HS-5 (cell line): ENCODE data around the gene CRABP2.

Experiments used
- DNase-seq: peaks from one replicate; pipeline ENCODE4 v3.0.0-alpha.2; 2012; ENCODE audit warnings: low read depth

CRABP2 gene

DNA sequence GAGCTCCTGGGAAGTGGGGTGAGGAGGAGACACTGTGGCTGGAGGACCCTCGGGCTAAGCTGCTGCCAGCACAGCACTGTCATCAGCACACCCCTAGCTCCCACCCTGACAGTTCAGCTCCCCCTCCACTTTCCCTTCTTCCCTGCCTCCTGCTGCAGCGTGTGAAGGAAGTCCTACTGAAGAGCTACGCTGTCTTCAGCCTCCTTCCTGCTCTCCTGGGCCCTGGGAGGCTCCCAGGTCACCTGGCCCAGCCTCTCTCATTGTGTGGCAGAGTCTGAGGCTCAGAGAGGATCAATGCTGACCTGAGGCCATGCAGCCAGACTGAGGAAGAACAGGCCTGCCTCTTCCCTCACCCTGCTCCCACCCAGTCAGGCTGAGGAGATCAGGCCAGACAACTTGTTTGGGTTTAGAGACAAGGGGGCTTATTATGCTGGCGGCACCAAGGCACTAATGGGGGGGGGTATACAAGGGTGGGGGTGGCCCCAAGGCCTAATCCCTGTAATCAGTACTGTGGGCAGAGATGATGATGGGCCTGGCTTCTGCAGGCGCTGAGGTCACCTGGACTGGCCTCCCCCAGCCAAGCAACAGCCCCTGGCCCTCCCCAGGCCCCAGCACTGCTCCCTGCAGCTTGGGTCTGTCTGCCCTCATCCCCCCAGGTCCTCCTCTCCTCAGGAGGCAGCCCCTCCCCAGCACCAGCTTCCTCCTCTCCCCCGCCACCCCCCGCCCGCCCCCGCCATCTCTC, 37.2 kb downstream of the CRABP2 start:
- no peak for DNase-seq

DNA sequence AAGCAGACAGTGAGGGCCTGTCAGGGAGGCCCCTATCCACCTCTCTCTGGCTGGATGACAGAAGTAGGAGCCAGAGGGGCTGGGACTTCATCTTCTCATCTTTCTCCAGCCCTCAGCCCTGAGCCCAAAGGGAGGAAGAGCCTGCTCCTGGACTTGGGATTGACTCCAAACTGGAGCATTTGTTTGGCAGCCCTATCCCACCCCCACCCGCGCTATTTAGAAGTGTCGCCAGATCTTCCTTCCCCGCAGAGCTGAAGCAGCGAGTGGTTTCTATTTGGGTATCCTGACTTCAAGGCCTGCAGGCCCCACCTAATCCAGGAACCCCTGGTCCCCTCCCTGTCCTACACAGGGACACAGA, 37.8 kb downstream of the CRABP2 start:
- no peak for DNase-seq

DNA sequence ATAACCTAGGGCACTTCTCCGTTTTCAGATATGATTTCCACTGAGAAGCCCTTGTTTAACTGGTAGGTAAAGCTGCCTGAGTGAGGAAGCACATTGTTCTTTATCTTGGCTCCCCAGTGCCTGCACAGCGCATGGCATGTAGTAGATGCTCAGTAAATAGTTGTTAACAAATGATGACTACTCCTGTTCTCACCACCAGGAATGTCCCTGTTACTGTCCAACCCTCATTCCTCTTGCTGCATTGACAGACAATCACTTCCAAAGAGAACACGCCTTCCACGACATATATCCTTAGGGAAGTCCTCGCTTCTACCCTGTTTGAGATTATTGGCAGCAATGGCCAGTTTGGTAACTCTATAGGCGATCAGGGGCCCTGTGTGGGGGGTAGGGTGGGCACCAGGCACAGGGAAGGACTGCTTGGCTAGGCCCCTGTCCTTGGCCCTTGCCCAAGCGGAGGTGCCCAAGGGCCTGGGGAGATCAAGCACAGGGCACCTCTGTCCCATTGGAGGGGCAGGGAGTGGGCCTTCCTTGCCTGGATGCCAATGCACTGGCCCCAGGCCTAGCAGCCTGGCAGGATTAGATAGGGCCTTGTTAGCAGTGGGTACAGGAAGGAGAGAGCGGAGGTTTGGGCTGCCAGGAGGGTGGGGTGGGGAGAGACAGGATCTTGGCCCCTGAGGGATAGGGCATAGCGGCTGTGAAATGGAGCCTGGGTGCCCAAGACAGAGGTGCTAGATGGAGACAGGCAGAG, 38.3 kb downstream of the CRABP2 start:
- no peak for DNase-seq

DNA sequence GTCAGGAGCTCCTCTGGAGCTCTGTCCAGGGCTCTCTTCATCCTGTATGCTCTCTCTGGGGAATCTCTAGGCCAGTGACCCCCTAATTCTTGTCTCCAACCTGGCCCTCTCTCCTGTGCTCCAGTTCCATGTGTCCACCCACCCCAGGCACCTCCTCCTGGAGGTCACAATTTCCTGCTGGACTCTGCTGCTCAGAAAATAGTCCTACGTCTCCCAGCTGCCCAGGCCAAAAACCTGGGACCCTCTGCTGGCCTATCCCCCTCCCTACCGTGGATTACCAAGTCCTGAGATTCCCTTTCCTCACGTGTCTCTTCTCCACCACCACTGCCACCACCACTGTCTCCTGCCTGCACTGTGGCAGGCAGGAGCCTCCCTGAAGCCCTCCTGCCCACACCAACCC, 39.8 kb downstream of the CRABP2 start:
- DNase-seq, result no peak

DNA sequence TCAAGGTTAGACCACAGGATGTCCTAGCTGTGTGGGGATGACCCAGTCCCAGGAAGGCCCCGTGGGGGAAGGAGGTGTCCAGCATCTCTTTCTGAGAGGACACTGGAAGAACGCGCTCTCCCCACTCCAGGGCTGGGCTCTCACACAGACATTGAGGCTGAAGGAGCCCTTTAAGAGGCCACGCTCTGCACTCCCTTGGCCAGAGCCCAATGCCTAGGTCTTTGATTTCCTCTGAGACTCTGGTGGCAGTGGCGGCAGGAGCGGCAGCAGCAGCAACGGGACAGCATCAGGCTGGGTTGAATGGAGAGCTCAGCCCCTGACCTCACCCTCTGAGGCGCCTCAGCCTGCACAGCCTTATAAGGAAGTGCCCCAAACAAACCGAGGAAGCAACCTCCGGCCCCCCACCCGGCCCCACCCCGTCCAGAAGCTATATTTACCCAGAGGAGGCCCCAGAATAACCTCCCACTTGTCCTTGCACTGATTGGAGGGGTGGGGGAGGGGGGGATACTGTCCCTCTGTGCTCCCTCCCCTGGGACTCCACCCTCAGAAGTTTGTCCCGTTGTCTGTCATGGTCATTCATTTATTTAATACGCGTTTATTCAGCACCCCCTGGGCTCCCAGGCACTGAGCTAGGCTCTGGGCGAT, 40.5 kb downstream of the CRABP2 start:
- DNase-seq, result no peak

DNA sequence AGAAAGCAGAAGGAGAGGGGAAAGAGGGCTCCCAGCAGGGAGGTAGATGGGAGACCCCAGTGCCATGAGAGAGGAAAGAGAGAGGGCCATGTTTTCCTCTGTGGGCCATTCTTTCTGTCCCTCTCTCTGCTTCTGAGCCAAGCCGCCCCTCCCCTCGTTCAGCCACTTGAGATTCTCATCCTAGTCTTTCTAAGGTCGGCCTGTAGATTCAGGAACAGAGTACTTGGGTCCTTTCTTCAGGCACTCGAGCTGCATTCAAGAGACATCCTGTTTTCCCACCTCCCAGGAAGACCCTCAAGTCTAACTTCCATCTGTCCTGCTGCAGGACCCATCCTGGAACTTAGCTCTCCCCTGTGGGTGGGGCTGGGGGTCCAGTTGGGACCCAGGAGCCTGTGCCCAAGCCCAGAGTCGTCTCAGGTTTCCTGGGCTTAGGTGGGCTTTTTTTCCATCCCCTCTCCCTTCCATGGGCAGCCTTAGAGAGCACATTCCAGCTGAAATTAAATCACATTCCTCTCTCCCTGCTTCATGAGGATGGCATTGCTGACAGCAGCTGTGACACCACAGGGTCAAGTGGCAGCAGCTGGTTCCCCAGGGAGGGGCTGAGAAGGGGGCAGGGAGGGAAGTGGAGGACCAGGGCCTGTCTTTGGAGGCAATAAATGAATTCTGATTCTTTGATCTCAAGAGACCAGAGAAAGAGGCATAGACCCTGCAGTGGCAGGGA, 41.2 kb downstream of the CRABP2 start:
- DNase-seq, result no peak

DNA sequence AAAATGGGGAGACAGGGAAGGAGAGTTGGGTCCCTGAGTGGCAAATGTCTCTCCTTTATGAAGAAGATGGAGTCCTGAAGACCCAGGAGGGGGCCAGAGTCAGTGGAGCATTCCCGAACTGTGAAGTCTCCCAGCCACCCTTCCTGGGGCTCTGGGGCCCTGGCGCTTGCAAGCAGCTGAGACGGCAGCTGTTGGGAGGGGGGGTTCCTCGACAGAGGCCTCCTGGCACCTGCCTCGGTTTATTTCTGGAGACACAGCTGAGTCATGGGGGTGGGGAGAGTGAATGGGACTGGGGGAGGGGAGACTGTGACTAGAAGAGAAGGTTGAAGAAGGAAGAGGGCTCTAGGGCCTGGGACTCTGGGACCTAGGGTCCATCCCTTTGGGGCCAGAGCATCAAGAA, 42.2 kb downstream of the CRABP2 start:
- no peak for DNase-seq

DNA sequence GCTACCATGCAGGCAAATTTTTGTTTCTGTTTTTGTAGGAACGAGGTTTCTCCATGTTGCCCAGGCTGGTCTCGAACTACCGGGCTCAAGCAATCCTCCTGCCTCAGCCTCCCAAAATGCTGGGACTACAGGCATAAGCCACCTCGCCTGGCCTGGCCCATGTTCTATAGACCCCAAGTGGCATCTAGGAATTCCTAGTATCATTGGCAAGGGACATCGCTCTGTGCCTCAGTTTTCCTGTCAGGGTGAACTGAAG, 42.7 kb downstream of the CRABP2 start:
- DNase-seq, result no peak

DNA sequence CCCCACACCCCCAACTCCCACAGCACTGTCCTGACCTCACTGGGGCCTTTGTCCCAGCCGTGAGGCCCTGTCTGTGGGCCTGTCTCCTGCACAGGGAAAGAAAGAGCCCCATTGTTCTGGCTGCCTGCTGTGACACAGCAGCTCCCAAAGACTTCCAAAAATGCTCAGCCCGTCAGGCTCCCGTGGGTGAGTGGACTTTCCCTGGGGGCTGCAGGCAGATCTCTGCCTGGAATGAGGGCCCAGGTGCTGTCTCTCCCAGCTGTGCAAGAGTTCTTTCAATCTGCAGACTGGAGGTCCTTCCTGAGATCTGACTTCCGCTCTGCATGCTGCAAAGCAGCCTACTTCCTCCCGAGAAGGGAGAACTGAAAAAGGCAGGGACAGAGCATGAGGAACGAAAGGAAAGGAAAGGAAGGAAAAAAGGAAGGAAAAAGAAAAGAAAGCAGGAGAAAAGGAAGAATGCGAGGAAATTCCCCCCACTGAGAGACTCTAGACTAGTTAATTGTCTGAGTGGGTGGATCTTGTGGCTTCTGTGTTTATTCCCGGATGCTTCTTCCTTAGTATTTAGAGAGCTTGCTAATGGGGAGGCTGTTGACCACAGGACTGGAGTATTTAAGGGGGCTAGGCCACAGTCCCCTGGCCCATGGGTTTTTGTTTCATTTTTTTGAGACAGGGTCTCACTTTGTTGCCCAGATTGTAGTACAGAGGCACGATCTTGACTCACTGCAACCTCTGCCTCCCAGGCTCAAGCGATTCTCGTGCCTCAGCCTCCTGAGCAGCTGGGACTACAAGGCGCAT, 43.2 kb downstream of the CRABP2 start:
- no peak for DNase-seq

DNA sequence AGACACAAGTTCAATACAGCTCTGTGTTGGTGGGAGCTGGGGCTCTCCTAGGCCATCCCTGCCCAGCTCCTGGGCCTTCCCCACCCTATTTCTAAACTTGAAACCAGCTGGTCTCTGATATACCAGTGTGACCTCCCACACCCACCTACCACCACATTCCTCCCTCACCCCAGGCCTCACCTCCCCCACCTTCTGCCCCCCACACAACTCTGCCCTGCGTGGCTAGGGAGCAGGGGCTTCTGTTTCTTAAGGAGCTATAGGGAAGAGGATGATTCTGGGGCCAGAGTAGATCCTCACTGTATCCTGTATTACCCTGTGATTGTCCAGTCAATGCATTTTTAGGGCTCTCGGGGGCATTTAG, 44.7 kb downstream of the CRABP2 start:
- DNase-seq, result no peak

DNA sequence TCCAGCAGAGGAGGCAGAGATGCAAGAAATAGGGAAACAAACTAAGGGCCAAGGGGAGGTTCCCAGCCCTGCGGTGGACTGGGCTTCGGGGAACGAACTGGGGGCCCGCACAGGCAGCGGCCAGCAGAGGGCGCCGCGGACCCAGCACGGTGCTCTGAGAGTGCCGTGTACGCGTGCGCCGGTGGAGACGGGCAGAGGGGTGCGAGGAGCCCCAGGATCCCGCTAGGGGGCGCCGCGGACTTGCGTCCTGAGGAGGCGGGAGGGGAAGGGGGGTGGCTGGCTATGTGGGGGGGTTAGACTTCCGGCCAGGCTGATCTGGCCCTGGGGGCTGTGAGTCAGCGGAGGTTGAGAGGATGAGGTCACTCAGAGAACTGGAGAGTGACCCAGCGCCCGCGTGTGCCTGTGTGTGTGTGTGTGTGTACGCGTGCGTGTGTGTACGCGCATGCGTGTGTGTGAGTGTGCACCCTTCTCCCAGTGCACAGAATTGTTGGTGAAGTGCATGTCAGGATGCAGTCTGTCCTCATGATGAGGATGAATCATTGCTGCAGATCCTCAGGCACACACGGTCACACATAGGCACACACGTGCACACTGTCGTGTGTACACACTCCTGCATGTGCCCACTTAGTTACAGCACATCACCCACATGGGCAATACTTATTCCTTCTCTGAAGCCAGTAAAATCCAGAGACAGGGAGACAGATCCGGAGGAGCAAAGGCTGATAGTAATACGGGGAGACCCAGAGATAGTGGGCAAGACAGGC, 45.2 kb downstream of the CRABP2 start:
- DNase-seq, result peak; percentile 87

DNA sequence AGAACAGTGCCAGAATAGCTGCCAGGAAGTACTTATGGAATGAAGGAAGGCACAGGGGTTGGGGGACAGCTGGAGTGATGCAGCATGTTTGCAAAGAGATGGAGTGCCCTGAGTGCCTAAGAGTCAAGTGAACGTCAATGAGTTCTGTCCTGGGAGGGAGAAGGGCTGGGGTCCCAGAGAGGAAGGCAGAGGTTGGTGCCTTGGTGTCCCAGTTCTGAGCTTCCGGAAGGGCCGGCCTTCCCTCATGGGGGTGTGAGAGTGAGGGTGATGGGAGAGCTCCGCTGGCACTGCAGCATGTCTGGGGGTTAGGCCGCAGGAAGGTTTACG, 45.8 kb downstream of the CRABP2 start:
- no peak for DNase-seq

DNA sequence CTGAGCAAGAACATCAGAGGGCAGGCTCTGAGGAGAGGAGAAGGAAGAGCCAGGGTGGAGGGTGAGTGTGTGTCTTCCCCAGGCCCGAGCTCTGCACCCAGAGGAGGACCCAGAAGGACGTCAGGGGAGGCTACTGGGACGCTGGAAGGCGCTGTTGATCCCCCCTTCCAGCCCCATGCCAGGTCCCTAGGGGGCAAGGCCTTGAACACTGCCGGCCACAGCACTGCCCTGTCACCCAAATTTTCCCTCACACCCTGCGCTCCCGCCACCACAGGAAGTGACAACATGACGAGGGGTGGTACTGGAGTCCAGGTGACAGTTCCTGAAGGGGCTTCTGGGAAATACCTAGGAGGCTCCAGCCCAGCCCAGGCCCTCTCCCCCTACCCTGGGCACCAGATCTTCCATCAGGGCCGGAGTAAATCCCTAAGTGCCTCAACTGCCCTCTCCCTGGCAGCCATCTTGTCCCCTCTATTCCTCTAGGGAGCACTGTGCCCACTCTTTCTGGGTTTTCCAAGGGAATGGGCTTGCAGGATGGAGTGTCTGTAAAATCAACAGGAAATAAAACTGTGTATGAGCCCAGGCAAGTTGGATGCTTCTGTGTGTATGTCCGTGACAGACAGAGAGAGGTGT, 46.3 kb downstream of the CRABP2 start:
- DNase-seq, result no peak

DNA sequence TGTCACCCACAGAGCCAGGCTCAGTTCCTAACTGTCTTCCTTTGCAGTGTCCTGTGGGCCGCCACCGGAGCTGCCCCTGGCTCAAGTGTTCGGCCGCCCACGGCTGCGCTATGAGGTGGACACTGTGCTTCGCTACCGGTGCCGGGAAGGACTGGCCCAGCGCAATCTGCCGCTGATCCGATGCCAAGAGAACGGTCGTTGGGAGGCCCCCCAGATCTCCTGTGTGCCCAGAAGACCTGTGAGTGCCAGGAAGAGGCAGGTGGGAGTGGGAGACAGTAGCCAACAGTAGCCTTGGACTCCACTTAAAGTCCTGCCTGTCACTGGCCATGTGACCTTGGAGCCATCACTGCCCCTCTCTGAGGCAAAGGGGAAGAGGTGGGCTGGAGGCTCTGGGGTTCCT, 46.9 kb downstream of the CRABP2 start:
- no peak for DNase-seq

DNA sequence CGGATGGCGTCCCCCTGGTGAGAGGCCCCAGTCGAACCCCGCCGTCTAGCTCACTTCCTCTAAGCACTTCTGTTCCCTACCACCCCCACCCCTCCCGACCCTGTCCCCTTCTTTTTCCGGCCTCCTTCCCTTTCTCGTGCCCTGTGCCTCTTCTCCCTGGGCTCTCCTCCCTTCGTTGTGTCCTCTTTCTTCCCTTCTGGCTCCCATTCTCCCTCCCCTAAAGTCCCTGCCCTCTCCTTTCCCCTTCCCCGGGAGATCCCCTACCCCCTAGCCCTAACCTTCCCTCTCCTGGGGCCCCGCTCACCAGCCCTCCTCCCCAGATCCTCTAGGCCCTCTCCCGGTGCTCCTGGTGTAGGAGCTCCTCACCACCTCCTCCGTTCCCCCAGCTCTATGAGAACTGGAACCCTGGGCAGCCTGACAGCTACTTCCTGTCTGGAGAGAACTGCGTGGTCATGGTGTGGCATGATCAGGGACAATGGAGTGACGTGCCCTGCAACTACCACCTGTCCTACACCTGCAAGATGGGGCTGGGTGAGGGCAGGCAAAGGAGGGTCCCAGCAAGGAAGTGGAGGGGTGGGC, 47.6 kb downstream of the CRABP2 start:
- DNase-seq, result no peak

DNA sequence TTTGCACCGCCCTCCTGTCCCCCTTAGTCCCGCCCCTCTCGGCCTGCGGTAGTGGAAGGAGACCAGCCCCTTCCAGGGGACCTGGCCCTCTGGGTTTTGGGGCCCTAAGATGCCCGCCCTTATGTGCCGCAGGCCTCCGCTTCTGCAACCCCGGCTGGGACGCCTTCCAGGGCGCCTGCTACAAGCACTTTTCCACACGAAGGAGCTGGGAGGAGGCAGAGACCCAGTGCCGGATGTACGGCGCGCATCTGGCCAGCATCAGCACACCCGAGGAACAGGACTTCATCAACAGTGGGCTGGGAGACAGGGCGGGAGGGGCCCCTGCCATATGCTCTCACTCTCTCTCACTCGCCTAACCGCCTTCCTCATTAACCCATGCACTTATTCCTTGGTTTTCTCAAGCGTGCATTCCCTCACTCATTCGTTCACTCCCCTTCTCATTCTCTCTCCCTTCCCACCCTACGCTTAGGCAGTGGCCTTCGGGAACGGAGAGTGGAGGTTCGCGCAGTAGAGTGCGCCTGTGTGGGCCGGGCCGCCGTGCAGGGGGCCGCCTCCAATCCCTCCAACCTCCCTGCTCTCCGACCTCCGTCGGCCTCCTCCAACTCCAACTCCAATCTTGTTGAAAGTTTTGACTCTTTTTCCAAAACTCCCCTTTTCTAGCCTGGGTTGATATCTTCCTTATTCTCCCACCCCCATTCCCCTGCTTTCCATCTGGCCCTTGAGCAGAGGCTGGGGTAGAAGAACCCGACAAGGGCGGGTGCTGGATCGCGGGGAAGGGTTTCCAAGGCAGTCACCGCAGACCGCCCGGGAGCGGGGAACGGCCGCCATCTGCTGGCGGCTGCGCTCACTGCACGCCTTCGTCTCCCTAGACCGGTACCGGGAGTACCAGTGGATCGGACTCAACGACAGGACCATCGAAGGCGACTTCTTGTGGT, 48.3 kb downstream of the CRABP2 start:
- no peak for DNase-seq

DNA sequence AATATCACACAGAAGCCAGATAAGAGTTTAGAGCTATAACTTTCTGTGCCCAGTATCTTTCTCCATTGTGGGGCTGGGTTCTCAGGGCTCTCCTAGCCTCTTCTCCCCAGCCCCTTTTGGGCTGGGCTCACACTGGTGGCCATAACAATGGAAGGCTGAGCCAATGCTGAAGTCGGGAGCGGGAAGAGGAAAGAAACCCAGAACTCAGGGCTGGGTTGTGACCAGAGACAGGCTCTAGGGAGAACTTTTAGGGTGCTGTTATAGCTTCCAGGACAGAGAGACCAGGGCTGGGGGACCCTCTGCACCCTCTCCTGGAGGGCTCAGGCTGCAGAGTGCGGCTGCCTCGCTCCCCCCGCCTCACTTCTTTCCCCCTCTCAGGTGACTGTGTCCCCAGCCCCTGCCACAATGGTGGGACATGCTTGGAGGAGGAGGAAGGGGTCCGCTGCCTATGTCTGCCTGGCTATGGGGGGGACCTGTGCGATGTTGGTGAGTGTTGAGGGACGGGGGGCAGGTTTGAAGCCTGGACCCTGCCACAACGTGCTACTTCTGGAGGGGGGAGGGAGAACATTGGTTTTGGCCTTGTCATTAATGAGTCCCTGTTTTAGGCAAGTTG, 49.4 kb downstream of the CRABP2 start:
- DNase-seq, result no peak

DNA sequence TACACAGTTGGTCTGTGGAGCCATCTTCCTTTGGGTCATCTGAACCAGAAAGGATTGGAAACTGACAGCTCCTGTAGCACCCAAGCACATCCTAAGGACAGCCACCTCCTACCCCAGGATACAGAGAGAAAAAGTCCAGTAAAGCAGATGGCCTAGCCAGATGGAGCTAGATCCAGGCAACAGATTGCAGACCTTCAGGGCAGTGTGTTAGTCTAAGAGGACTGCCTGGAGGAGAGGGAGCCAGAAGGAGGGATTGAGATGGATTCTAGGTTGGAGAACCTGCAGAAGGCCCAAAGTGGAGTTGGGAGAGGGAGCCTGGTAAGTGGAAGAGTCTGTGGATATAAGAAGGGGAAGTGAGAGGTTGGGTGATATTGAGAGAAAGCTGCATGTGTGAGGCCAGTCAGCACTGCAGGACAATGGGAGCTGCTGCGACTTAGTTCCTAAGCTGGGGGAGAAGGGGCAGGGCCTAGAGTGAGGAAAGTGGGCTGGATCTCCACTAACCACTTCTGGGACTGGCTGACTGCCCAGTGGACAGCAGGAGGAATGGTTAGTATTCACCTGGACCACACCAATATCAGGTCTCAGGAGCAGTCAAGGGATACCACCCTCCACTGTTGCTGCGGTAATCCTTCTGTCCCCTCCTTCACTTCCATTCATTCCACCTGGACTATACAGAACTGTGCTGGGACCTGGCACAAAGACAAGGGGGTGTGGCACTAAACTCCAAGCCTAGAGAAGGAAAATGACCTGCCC, 50.1 kb downstream of the CRABP2 start:
- DNase-seq, result no peak

DNA sequence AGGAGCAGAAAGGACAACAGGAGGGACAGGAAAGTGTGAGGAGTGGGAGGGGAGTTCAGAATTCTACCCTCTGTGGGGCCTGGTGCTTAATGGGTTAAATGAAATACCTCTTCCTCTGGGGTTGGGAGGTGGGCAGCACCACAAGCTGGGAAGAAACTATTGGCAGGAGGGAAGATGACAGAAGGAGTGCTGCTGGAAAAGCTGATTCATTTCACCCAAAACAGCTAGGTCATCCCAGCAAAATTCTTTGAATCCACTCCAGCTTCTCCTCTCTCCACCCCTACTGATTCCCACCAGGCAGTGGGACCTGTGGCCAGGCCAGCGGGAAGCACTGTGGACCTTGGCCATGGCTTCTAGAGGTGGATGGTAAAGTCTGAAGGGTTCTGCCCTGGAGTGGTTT, 50.7 kb downstream of the CRABP2 start:
- no peak for DNase-seq
